ENCODE data around the gene METRNL.
"Not testable (repeated sequence)": the region's sequence is repeated elsewhere in the genome, so short reads cannot be mapped to it uniquely, and the experiment has no call there.

Gene METRNL

DNA sequence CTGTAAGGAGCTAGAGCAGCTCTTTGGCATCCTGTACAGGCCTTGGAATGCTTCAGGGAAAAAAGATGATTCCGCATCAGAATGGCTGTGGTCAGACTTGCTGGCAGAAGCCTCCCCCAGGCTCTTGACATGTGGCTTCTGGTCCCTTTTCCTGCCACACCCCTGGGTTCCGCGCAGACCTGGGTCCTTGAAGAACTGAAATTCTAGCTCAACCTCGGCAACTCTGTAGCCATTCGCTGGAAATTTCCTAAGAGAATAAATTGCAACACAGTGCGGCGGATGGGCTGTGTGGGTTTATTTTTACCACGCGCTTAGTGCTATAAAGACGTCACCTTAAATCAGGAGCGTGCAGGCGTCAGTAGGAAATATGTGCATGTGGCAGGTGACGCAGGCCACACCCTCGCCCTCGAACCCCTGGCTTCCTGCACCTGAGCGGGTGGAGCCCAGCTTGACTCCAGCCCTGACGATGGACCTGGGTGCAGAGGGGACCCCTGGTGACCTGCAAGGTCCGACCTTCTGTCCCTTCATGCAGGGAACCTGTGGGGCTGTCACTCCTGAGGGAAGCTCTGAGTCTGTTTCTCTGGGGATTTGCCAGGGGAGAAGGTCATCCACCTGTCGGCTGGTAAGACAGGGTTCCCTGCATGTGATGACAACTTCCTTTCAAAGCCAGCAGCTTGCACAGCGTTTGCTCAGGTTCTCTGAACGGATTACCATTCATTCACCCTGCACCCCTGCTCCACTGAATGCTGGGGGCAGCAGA, 46.3 kb downstream of the METRNL start:
- DNase-seq: no peak

DNA sequence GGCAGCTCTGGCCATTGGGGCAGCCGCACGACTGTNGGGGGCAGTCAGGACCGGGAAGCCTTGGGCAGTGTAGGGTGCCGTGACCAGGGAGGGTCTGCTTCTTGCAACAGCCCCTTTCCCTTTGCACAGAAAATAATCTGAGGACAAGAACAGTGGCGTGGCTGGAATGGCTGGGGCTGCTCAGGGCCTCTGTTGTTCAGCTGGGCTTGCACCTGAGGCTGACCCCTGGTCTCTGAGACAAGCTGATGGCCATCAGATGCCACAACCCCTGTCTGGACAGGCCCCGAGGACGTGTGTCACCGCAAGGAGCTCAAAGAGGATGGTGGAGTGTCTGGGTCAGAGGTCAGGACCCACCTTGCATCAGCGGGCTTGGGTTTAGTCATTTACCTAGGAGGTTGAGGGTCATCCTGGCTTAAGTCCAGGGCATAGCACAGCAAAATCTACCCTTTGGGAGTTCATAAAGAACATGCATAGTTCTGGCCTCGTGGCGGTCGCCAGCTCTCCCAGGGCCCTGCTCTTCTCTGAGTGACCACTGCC, 46.9 kb downstream of the METRNL start:
- no peak for DNase-seq

DNA sequence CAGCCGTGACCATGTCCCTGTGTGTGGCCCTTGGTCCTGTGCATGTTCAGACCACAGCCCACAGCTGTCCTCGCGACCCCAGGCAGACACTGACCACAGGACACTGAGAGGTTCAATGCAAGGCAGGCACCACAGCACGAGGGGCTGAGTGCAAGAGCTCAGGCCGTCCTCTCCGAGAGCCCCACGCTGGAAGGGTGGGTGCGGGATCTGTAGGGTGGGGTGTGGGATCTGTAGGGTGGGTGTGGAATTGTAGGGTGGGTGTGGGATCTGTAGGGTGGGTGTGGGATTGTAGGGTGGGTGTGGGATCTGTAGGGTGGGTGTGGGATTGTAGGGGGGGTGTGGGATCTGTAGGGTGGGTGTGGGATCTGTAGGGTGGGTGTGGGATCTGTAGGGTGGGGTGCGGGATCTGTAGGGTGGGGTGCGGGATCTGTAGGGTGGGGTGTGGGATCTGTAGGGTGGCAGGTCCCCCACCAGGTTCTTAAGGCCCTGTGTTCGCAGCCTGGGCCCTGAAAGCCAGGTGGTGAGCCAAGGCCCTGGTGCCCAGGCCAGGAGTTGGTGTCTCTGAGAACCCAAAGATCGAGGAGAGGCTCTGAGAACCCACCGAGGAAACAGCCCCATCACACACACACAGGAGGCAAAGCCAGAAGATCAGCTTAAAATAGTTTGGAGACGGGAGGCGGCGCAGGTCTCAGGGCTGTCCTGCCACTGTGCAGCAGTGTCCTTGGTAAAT, 48.2 kb downstream of the METRNL start:
- DNase-seq: no peak

DNA sequence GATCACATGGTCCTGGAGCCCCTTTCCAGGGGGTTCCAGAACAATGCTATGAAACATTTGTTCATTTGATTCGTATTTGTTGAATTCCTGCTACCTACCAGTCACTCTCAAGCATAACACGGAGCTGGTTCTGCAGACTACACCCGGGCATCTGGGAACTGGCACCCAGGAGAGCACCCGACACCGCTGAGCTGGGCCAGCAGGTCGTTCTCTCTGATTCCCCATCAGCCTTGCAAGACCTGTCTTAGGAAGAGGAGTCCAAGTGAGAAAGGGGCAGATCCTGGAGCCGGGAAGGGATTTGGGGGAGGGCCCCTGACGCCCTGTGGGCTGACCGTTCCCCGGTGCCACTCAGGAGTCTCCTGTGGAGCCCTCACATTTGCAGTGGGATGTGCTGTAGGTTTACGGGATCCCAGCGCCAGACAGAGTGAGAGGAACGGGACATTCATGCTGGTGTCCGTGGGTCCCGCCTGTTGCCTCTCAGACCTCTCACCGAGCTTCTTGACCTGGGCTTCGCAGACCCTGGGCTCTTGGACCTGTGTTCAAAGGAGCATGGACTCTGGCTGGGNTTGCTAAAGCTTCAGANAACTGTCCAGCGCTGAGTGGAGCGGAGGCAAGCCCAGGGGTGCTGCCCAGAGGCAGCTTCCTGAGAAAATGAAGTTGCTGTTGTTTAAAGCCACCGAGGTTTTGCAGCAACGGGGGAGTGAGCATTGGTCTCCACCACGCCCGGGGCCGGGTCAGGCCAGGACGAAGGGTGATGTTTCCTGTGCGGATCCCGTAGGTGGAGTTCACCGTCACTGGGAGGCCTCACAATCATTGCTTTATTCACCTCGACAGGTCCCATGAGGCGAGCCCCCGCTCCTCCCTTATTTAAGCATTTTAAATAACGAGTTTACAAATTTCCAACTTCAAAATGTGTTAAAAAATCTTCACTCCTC, 49.2 kb downstream of the METRNL start:
- DNase-seq: no peak

DNA sequence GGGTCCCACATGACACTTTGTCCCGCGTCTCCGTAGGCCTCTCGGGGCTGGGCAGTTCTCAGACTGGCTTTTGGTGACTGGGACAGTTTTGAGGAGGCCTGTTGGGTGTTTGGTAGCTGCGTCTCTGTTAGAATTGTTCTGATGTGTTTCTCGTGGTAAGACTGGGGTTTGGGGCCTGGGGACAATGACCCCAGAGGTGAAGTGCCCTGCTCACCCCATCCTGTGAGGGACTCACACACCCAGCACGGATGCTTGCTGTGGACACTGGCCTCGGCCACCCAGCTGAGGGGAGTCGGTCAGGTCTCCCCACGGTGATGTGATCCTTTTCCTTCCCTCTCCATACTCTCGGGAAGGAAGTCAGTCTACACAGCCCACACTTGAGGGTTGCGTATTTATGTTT, 50.3 kb downstream of the METRNL start:
- DNase-seq: no peak

DNA sequence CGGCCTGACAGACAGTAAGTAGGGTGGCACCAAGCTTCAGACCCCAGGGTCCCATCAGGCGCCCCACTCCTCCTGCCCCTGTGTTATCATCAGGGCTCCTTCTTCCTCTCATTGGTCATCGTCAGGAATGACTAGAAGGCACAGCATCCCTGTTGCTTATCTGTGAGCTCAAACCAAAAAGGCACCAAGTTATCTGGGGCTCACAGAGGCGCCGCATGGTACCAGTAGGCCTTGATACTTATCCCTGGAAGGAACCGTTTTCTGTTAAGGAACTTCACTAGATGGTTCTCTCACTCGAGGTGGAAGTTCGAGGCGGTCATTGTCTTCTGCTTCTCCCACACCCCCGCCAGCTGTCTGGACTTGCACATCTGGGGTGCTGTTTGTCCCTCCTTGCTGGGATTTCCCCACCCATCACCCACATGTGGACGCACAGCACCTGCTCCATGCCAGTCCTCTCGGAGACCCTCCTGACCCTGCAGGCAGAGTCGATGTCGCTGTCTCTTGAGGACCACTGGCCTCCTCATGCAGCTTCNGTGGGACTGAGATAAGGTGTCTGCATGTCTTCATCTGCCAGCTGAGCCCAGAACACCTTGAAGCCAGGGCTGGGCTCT, 52.1 kb downstream of the METRNL start:
- no peak for DNase-seq

DNA sequence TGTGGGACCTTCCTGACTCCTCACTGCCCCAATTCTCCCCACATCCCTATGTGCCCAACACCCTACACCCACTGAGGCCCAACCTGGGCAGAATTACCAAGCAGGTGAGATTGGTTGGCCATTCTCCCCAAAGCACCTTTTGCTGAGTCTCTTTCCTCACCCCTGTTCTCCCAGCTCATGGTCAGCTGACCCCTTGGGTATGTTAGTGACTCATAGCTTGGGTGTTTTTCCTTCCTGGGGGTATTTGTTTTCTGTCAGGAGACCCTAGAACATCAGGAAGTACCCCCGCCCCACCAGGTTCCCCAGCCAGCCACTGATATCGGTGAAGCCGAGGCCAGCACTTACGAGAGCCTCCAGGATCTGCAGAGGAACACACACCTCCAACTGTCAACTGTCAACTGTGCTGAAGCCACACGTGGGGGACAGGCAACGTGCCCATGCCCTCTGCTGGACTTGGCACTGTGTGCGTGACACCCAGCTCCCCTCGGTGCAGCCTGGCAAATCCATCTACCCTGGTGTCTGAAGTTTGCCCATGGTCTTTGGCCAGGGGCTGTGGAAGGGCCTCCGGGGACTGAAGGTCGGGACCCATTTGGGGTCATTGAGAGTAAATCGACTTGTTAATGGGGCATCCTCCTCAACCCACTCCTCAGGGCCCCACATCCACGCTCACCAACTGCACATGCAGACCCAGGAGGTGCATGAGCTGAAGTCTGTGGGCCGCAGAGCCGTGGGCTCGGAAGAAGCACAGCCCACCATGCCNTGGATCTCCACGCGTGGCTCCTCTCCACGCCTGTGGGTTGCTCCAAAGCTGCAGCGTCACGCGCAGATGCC, 53.1 kb downstream of the METRNL start:
- DNase-seq: no peak

DNA sequence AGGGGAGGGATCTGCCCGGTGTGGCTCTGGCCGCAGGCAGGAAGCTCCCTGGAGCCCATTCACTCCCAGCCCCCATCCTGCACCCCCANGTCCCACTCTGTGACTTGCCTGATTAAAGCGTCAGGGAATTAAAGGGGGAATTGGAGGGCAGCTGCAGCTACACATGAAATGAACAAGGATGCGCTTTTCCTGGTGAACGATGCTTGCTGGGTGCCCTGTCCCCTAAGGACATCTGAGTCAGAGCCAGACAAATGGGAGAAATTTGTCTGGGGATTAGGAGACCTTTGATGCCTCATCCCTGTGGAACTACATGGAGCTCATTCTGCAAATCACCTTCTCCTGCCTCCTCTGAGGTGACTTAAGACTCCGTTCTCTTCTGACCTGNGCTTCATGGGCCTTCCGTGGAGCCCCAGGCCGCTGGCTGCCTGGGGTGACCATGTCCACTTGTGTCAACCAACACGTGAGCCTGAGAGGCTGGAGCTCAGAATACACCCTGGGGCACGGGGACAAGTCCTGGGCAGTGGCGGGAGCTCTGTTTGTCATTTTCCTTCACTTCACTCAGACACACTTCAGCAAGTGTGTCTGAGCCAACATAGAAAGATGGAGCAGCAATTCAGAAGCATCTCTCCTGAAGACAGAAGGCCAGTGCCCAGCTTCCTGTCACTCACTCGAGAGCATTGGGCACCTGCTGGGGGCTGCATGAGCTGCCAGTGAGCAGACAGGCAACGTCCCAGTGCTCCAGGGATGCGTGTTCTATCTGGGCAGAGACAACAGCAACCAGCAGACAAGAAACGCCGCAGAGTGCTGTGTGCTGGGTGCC, 54.1 kb downstream of the METRNL start:
- no peak for DNase-seq

DNA sequence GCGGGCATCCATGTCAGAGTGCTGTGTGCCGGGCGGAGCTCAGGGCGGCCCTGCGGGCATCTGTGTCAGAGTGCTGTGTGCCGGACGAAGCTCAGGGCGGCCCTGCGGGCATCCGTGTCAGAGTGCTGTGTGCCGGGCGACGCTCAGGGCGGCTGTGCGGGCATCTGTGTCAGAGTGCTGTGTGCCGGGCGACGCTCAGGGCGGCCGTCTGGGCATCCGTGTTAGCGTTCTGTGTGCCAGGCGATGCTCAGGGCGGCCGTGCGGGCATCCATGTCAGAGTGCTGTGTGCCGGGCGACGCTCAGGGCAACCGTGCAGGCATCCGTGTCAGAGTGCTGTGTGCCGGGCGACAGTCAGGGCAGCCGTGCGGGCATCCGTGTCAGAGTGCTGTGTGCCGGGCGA, 55.0 kb downstream of the METRNL start:
- DNase-seq: not testable (repeated sequence)

DNA sequence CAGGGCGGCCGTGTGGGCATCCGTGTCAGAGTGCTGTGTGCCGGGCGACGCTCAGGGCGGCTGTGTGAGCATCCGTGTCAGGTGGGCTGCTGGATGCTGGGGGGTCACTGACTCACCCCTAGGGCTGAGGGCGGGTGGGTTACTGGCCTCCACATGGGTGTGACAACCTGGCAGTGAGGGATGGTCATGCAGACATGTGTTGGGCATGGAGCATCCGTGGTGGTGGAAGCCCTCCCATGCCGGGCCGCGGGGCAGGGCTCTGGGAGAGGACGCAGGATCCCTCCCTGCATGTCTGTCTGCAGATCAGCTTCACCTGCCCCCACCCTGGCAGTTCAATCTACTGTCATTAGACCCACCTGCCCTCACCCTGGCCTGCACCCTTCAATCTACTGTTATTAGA, 56.3 kb downstream of the METRNL start:
- DNase-seq: no peak

DNA sequence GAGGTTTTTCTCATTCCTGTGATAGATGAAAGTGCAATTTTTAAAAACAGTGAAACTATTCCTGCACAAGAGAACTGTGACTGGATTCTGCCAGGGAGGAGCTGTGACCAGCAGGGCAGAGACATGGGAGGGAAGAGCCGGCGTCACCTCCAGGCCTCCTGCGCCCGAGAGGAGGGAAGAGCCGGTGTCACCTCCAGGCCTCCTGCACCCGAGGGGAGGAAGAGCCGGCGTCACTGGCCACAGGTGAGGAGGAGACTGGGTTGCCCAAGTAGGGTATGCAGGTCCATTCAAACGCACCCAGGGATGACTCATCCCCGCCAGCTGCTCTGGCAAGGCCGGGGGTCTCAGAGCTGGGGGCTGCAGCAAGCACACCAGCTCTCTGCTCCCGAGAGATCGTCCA, 56.7 kb downstream of the METRNL start:
- no peak for DNase-seq

DNA sequence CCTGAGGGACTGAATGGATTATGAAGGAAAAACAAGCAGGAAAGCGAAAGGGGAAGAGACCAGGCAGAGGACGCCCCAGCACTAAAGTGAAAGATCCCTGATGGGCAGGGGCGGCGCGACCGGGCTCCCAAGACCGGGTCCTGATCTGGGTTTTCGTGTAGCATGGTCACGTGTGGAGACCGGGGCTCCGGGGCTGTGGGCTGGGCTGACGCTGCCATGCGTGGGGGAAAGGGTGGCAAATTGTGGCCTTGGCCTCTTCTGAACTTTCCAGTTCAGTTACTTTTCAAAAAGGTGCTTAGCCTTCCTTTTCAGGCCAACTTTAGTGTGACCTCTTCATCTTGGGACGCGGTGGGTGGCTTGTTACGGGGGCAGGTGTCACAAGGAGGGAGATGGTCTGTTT, 57.5 kb downstream of the METRNL start:
- no peak for DNase-seq

DNA sequence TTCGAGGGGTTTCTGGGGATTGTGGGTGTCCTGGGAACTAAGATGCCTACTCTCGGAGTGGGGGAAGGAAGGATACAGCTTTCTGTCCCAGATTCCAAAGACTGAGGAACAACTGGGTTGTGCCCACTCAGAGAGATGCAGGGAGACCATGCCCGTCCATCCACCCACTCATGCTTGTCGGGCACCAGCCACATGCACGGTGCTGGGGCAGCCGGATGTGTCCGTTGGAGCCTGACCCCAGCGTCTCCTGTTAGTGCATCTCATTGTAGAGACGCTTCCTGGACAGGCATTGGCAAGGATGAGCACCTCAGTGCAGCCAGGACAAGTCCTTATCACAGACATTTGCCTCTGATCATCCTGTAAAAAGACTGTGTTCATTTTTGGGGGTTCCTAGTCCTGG, 58.1 kb downstream of the METRNL start:
- DNase-seq: no peak

DNA sequence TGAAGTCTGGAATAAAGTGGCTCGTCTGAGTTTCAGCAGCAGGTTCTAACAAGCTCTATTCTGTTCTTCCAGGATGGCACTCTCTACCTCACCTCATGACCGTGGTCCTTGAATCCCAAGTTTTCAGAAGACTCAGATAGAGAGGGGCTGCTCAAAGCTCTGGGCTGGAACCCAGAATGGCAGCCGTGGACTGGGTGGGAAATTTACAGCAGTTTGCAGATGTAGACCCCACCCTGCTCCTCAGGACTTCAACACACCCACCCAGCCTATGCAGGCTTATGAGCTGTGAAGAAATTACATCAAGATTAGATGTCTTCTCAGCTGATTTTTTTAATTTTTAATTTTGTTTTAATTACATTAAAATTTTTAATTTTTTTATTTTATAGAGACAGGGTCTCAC, 59.4 kb downstream of the METRNL start:
- no peak for DNase-seq

DNA sequence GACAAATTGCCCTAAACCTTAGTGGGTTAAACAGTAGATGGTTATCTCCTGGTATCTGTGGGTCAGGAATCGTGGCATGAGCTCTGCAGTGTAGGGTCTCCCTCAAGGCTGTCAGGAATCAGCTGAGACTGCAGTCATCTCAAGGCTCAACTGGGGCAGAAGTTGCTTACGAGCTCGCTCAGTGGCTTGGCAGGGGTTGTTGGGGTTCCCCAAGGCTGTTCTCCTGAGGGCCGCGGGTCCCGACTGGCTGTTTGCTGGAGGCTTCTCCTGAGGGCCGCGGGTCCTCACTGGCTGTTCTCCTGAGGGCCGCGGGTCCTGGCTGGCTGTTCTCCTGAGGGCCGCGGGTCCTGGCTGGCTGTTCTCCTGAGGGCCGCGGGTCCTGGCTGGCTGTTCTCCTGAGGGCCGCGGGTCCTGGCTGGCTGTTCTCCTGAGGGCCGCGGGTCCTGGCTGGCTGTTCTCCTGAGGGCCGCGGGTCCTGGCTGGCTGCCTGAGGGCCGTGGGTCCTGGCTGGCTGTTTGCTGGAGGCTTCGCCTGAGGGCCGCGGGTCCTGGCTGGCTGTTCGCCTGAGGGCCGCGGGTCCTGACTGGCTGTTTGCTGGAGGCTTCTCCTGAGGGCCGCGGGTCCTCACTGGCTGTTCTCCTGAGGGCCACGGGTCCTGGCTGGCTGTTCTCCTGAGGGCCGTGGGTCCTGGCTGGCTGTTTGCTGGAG, 60.3 kb downstream of the METRNL start:
- DNase-seq: not testable (repeated sequence)

DNA sequence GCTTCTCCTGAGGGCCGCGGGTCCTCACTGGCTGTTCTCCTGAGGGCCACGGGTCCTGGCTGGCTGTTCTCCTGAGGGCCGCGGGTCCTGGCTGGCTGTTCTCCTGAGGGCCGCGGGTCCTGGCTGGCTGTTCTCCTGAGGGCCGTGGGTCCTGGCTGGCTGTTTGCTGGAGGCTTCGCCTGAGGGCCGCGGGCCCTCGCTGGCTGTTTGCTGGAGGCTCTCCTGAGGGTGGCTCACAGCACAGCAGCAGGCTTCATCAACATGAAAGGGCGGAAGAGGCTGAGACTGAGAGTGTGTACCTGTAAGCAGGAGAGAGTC, 60.8 kb downstream of the METRNL start:
- DNase-seq: not testable (repeated sequence)

DNA sequence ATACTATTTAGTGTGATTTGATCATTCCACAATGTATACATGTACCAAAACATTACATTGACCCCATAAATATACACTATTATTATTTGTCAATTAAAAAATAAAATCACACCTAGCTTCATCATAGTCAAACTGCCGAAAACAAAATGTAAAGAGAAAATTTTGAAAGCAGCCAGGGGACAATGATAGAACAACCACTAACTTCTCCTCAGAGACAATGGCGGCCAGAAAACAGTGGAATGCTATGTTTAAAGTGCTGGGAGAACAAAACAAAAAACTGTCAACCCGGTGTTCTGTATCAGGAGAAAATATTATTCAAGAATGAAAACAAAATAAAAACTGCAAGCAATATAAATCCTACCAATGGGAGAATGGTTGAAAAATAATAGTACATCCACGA, 63.2 kb downstream of the METRNL start:
- no peak for DNase-seq

DNA sequence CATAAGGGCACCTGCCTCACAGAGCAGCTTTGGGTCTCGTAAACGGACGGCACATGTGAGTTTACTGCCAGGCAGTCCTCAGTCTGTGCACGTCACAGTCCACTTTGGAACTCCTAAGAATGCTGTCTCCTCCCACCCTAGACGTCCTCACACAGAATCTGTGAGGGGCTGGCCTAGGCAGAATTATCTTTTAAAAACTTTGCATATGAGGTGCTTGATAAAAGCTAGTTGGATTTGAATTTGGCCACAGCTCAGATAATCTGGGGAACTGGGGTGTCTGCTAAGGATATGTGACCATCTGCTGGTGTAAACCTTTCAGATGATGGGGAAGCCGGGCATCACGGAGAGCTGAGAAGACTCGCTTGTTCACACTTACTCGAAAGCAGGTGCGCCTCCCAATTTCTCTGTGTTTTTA, 64.4 kb downstream of the METRNL start:
- DNase-seq: no peak
